GM19025 (cell line): ENCODE data around the gene ZNF280D.

Experiments used
- ATAC-seq: cut with Tn5 transposase; IDR thresholded peaks from one replicate; pipeline ENCODE4 v1.9.1; 2021; ENCODE audit warnings: mild to moderate bottlenecking, low read depth, moderate library complexity; ENCODE audit not compliant: unreplicated experiment

The ZNF280D gene

DNA sequence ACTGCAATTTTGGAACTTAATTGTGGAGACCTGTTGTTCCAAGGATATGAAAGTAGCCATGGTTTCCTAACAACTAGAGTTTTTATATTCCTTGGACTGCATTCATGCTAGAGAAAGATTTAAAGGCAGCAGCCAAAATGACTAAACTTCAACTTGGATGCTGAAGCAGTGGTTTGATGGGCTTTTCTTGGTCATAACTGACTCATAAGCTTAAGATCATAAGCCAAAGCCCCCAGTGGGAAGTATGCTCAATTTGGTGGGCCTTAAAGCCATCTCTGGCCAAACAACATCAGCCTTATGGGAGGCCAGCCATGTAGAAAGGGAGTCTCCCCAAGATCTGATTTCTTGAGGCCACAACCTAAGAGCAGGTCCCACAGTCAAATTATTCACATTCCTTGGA is 80.2 kb downstream of the ZNF280D start:
- ATAC-seq: no peak

- ATAC-seq: no peak
Observed at GRCh38 chr15:56648311-56648710, 85.0 kb downstream of the ZNF280D start.

- ATAC-seq: no peak
Observed at GRCh38 chr15:56640549-56640948, 92.8 kb downstream of the ZNF280D start.

- ATAC-seq: no peak
Observed at GRCh38 chr15:56640127-56640526, 93.2 kb downstream of the ZNF280D start.

GRCh38 chr15:56639631-56640030 is 93.7 kb downstream of the ZNF280D start:
- ATAC-seq: no peak

GRCh38 chr15:56631765-56632164 is 101.5 kb downstream of the ZNF280D start:
- ATAC-seq: no peak

DNA sequence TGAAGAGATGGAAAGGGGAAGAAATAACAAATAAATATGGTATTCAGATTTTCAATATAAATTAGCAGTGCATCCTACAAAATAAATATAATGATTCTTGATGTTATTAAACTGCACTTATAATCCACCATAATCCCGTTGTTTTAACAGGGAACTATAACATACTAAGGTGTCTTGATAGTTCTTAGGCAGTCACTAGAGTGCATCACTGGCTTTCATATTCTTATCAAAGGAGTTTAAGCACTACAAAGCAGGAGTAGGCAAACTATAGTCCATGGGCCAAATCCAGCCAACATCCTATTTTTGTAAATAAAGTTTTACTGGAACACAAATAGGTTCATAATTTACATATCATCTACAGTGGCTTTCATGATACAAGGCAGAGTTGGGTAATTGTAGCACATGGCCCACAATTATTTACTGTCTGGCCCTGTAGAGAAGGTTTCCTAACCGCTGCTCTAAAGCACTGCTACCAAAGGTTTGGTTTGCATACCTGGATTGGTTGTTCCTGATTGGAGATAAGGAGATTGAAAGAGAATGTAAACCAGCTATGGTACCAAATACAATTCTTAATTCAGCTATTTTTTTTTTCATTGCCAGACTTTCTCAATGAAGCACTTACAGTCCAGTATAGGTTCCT is 104.3 kb downstream of the ZNF280D start:
- no peak for ATAC-seq

- ATAC-seq: no peak
Observed at GRCh38 chr15:56619887-56620286, 113.4 kb downstream of the ZNF280D start.

DNA sequence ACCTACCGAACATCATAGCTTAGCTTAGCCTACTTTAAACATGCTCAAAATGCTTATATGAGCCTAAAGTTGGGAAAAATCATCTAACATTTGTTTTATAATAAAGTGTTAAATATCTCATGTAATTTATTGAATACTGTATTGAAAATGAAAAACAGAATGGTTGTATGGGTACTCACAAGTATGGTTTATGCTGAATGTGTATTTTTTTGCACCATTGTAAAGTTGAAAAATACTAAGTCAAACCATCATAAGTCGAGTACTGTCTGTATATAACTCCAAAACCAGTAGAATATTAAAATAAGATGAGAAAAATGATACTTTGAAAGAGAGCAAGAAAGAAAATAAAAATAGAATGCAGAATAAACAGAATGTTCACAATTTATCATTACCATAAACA is 115.7 kb downstream of the ZNF280D start:
- ATAC-seq: no peak

GRCh38 chr15:56616551-56616950 is 116.8 kb downstream of the ZNF280D start:
- ATAC-seq: no peak

GRCh38 chr15:56613811-56614210 is 119.5 kb downstream of the ZNF280D start:
- no peak for ATAC-seq

- ATAC-seq: no peak
Observed at GRCh38 chr15:56608993-56609392, 124.3 kb downstream of the ZNF280D start.

DNA sequence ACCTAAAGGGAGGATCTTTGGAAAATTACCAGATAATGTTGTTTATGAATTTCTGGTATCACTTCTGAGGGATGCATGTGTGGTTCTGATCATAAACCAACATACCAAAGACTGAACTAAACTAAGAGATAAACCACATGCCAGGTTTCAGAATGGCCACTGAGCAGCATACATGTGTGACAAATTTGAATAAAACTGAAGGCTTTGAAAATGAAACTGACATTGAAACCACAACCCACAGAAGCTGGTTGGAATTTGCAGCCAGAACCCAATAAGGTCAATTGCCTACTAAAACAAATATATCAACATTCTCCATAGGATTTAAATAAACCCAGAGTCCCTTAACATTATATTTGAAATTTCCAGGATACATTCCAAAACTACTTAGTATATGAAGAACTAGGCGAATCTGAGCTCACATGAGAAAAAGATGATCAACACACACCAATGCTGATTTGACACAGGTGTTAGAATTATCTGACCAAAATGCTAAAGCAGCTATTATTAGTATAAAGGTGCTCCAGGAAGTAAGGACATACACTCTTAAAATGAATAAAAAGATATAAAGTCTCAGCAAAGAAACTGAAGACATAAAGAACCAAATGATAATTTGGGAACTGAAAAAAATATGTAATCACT is 125.0 kb downstream of the ZNF280D start:
- ATAC-seq: peak; percentile 93

GRCh38 chr15:56602253-56602652 is 131.1 kb downstream of the ZNF280D start:
- ATAC-seq: no peak

DNA sequence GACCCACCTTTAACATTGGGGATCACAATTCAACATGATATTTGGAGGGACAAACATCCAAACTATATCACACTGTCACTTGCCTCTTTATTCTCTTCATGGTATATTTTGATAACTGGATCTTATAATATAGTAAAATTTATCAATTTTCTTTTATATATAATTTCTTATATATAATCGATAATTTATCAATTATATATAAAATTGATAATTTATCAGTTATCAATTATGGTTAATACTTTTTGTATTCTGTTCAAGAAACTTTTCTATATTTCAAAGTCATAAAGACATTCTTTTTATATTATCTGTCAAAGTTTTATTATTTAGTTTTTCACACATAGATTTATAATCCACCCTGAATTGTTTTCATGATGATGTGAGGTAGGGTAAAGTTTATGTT is 132.9 kb downstream of the ZNF280D start:
- no peak for ATAC-seq

DNA sequence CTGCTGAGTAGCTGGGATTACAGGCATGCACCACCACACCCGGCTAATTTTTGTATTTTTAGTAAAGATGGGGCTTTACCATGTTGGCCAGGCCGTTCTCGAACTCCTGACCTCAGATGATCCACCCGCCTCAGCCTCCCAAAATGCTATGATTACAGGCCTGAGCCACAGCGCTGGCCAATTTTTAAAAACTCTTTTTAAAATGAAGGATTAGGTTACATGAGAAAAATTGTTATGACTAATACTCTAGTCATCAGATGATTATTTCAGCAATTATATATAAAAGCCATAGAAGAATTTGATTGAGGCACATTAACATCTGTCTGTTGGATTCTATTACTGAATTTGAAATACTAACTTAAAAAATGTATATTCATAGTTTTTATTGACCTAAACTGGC is 134.3 kb downstream of the ZNF280D start:
- ATAC-seq: no peak

GRCh38 chr15:56587686-56588085 is 145.6 kb downstream of the ZNF280D start:
- no peak for ATAC-seq

- ATAC-seq: no peak
Observed at GRCh38 chr15:56586206-56586605, 147.1 kb downstream of the ZNF280D start.

DNA sequence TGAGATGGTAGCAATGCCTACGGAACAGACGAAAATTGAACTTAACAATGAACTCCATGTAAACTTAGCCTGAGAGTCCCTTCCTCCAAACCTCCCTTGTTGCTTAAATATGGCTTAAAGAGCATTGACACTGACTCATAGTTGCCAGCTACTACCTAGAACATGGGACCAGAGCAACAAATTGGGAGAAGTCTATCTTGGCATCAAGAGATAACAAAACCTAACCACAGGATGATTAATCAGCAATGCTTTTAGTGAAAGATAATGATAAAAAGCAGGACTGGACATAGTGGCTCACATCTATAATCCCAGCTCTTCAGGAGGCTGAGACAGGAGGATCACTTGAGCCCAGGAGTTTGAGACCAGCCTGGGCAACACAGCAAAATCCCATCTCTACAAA is 150.5 kb downstream of the ZNF280D start:
- no peak for ATAC-seq
